ENCODE results near the gene DACT1. TPM values are rescaled to one million over a fixed set of nuclear protein-coding genes. Genes with fewer than 3 reads are reported as not detected.

Gene DACT1
- total RNA-seq, 1 donor from 2014 or later, result 3.0 TPM

GRCh38 chr14:58598804-58599525 is 38.8 kb upstream of the DACT1 start:
- H3K4me1 Mint-ChIP-seq, result no peaks in the 10 kb centered on the region
- no peak for TF ChIP-seq CTCF (IDR thresholded peaks at IDR 0.05)
- intact Hi-C loops (cut with micrococcal nuclease), result no loop called here
- H3K4me3 Mint-ChIP-seq, result no peak overlapping the region
- H3K36me3 Mint-ChIP-seq (ENCODE audit: low read depth), result no peaks in the 10 kb centered on the region
- ChIA-PET CTCF (no interaction called here), POLR2A (no interaction called here)
- no peaks in the 10 kb centered on the region for H3K27me3 Mint-ChIP-seq
- no peak overlapping the region for H3K27ac Mint-ChIP-seq
- no peaks in the 10 kb centered on the region for H3K9me3 Mint-ChIP-seq
- ATAC-seq (ENCODE audit: low read depth) (no peak), DNase-seq (no peak)

- intact Hi-C loops (cut with micrococcal nuclease), result no loop called here
- no peak overlapping the region for H3K4me3 Mint-ChIP-seq
- no peak for TF ChIP-seq CTCF (IDR thresholded peaks at IDR 0.05)
- no peaks in the 10 kb centered on the region for H3K9me3 Mint-ChIP-seq
- ATAC-seq (ENCODE audit: low read depth) (no peak), DNase-seq (no peak)
- H3K4me1 Mint-ChIP-seq, result no peaks in the 10 kb centered on the region
- POLR2A ChIA-PET, result no interaction called here
- H3K36me3 Mint-ChIP-seq (ENCODE audit: low read depth), result no peaks in the 10 kb centered on the region
- H3K27me3 Mint-ChIP-seq, result no peaks in the 10 kb centered on the region
- H3K27ac Mint-ChIP-seq, result no peak overlapping the region
- CTCF ChIA-PET, result no interaction called here
Observed at GRCh38 chr14:58599707-58600106, 38.1 kb upstream of the DACT1 start.

- TF ChIP-seq CTCF (IDR thresholded peaks at IDR 0.05), result no peak
- POLR2A ChIA-PET, result no interaction called here
- CTCF ChIA-PET, result no interaction called here
- DNase-seq, result no peak
- H3K9me3 Mint-ChIP-seq, result no peaks in the 10 kb centered on the region
- no peaks in the 10 kb centered on the region for H3K27me3 Mint-ChIP-seq
- H3K36me3 Mint-ChIP-seq (ENCODE audit: low read depth), result no peaks in the 10 kb centered on the region
- no peaks in the 10 kb centered on the region for H3K4me1 Mint-ChIP-seq
- no peak for ATAC-seq (ENCODE audit: low read depth)
- H3K27ac Mint-ChIP-seq, result no peak overlapping the region
- H3K4me3 Mint-ChIP-seq, result no peak overlapping the region
- intact Hi-C loops (cut with micrococcal nuclease), result no loop called here
Observed at GRCh38 chr14:58605465-58605864, 32.3 kb upstream of the DACT1 start.

- intact Hi-C loops (cut with micrococcal nuclease), result no loop called here
- TF ChIP-seq CTCF (IDR thresholded peaks at IDR 0.05), result no peak
- Mint-ChIP-seq H3K36me3 (ENCODE audit: low read depth) (no peaks in the 10 kb centered on the region), H3K4me3 (no peak overlapping the region), H3K4me1 (no peaks in the 10 kb centered on the region), H3K9me3 (no peaks in the 10 kb centered on the region), H3K27ac (no peak overlapping the region), H3K27me3 (no peaks in the 10 kb centered on the region)
- ChIA-PET CTCF (no interaction called here), POLR2A (no interaction called here)
- no peak for DNase-seq
- no peak for ATAC-seq (ENCODE audit: low read depth)
Observed at GRCh38 chr14:58607131-58607951, 30.4 kb upstream of the DACT1 start.

- H3K36me3 Mint-ChIP-seq (ENCODE audit: low read depth), result no peaks in the 10 kb centered on the region
- no peak for TF ChIP-seq CTCF (IDR thresholded peaks at IDR 0.05)
- no peaks in the 10 kb centered on the region for H3K9me3 Mint-ChIP-seq
- ChIA-PET CTCF (no interaction called here), POLR2A (no interaction called here)
- no peaks in the 10 kb centered on the region for H3K27me3 Mint-ChIP-seq
- DNase-seq (no peak), ATAC-seq (ENCODE audit: low read depth) (no peak)
- intact Hi-C loops (cut with micrococcal nuclease), result no loop called here
- no peak overlapping the region for H3K27ac Mint-ChIP-seq
- H3K4me3 Mint-ChIP-seq, result no peak overlapping the region
- H3K4me1 Mint-ChIP-seq, result no peaks in the 10 kb centered on the region
Observed at GRCh38 chr14:58607952-58608317, 29.8 kb upstream of the DACT1 start.
